Measurements from ENCODE around the gene GPR89A.
"Not testable (repeated sequence)": the region's sequence is repeated elsewhere in the genome, so short reads cannot be mapped to it uniquely, and the experiment has no call there.

Gene GPR89A

GRCh38 chr1:145717833-145718232 is 110.0 kb downstream of the GPR89A start:
- DNase-seq (ENCODE audit: low spot score), result no peak

- not testable (repeated sequence) for DNase-seq (ENCODE audit: low spot score)
These were observed 110.7 kb downstream of the GPR89A start for GRCh38 chr1:145718465-145718864.

- no peak for DNase-seq (ENCODE audit: low spot score)
These were observed 111.7 kb downstream of the GPR89A start, which contains the start of gene CD160 for GRCh38 chr1:145719230-145720079. Gene CD160, plus strand, starts transcription at chr1:145719499. Its CDS starts 8,829 bp downstream, at chr1:145728328.
